GM12878 (cell line): Measurements from ENCODE around the gene ZFYVE21.

ENCODE experiments used
- CTCF ChIP-seq, 3 experiments: IDR thresholded peaks in 2 of 3; conservative IDR thresholded peaks in 1 of 3; 2 replicates each; pipeline ENCODE4 v1.5.1; 2011; ENCODE audit warnings: low read depth in 3 of 3, low read length in 3 of 3, mild to moderate bottlenecking in 3 of 3, control low read depth in 2 of 3, moderate library complexity in 2 of 3, inconsistent platforms in 1 of 3, mixed read lengths in 1 of 3; ENCODE audit not compliant: control insufficient read depth in 2 of 3, insufficient read depth in 1 of 3; ENCODE audit errors: extremely low read depth in 1 of 3
- FOS ChIP-seq: IDR thresholded peaks from 3 replicates; pipeline ENCODE4 v1.6.1; 2011; ENCODE audit warnings: borderline replicate concordance; ENCODE audit not compliant: insufficient read length; ENCODE audit errors: extremely low read depth
- SMC3 ChIP-seq: IDR thresholded peaks from 2 replicates; pipeline ENCODE4 v1.6.1; 2011; ENCODE audit warnings: low read length, improper control_type of control experiment, borderline replicate concordance

- no peak for TF ChIP-seq SMC3
- no peak for TF ChIP-seq CTCF (IDR thresholded peaks at IDR 0.05 in 2 of 3, conservative IDR thresholded peaks at IDR 0.05 in 1 of 3; ENCODE audit: control insufficient read depth in 2 of 3, extremely low read depth in 1 of 3, insufficient read depth in 1 of 3, low read depth in 3 of 3, low read length in 3 of 3)
- TF ChIP-seq FOS: no peak
Observed at GRCh38 chr14:103749452-103749851, 33.8 kb downstream of the ZFYVE21 start.
